Measurements from ENCODE around the gene TRAF3.
"Not testable (repeated sequence)": the region's sequence is repeated elsewhere in the genome, so short reads cannot be mapped to it uniquely, and the experiment has no call there.

The TRAF3 gene

DNA sequence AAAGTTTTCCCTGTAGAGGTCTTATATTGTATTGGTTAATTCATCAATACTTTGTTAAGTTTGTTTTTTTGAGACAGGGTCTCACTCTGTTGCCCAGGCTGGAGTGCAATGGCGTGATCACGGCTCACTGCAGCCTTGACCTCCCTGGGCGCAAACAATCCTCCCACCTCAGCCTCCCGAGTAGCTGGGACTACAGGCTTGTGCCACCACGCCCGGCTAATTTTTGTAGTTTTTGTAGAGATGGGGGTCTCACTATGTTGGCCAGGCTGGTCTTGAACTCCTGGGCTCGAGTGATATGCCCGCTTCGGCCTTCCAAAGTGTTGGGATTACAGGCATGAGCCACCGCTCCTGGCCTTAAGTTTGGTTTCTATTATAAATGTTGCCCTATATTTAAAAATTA, 149.6 kb downstream of the TRAF3 start:
- DNase-seq (ENCODE audit: low read depth), result not testable (repeated sequence)

DNA sequence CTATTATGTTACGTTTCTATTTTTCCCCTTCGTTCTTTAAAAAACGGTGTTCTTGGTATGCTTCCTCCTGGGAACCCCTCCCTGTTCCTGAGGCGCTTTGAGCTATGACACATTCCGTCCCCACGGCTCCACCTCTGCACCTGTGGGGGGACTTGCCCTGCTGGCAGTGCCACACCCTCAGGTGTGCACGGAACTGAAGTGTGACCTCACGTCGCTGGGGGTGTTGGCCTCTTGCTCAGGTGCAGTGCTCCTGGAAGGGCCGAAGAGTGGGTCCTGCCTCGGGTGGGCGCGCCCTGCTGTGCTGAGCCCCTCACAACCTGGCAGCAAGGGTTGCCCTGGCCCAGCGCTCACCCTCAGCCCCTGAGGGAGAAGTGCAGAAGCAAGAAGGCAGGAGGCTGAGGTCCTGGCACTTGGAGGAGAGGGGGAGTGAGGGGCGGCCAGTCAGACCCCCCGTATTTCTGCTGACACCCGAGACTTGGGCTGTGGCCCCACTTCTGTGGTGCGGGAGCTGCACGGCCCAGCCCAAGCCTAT, 150.2 kb downstream of the TRAF3 start:
- no peaks in the 10 kb centered on the region for H3K9me3 ChIP-seq (ENCODE audit: control insufficient read depth, low read length)
- no peak for DNase-seq (ENCODE audit: low read depth)
- peaks cover 5% of the 10 kb centered on the region for H3K4me1 ChIP-seq (ENCODE audit: control insufficient read depth, insufficient read depth, low read length)
- peaks cover 31% of the 10 kb centered on the region for H3K27me3 ChIP-seq (replicated peaks; ENCODE audit: control insufficient read depth, insufficient read depth, low read length)
- H3K4me3 ChIP-seq (ENCODE audit: low read length), result no peak overlapping the region
- no peaks in the 10 kb centered on the region for H3K36me3 ChIP-seq (ENCODE audit: control insufficient read depth, insufficient read depth, low read length, severe bottlenecking)
- H3K9ac ChIP-seq (ENCODE audit: low read length), result no peak overlapping the region

More for the DNA sequence above, 149.6 kb downstream of the TRAF3 start:
- not testable (repeated sequence) for H3K9me3 ChIP-seq (ENCODE audit: control insufficient read depth, low read length); H3K9ac ChIP-seq (ENCODE audit: low read length); H3K4me3 ChIP-seq (ENCODE audit: low read length); H3K4me1 ChIP-seq (ENCODE audit: control insufficient read depth, insufficient read depth, low read length); H3K36me3 ChIP-seq (ENCODE audit: control insufficient read depth, insufficient read depth, low read length, severe bottlenecking)
- peaks cover 31% of the 10 kb centered on the region for H3K27me3 ChIP-seq (replicated peaks; ENCODE audit: control insufficient read depth, insufficient read depth, low read length)

- H3K4me1 ChIP-seq (ENCODE audit: control insufficient read depth, insufficient read depth, low read length), result peaks cover 3% of the 10 kb centered on the region
- H3K36me3 ChIP-seq (ENCODE audit: control insufficient read depth, insufficient read depth, low read length, severe bottlenecking), result peaks cover 1% of the 10 kb centered on the region
- H3K9me3 ChIP-seq (ENCODE audit: control insufficient read depth, low read length), result no peaks in the 10 kb centered on the region
- H3K27me3 ChIP-seq (replicated peaks; ENCODE audit: control insufficient read depth, insufficient read depth, low read length), result peaks cover 29% of the 10 kb centered on the region
- H3K4me3 ChIP-seq (ENCODE audit: low read length), result no peak overlapping the region
- no peak for DNase-seq (ENCODE audit: low read depth)
- no peak overlapping the region for H3K9ac ChIP-seq (ENCODE audit: low read length)
Measured at GRCh38 chr14:102927878-102928411, 150.7 kb downstream of the TRAF3 start.

DNA sequence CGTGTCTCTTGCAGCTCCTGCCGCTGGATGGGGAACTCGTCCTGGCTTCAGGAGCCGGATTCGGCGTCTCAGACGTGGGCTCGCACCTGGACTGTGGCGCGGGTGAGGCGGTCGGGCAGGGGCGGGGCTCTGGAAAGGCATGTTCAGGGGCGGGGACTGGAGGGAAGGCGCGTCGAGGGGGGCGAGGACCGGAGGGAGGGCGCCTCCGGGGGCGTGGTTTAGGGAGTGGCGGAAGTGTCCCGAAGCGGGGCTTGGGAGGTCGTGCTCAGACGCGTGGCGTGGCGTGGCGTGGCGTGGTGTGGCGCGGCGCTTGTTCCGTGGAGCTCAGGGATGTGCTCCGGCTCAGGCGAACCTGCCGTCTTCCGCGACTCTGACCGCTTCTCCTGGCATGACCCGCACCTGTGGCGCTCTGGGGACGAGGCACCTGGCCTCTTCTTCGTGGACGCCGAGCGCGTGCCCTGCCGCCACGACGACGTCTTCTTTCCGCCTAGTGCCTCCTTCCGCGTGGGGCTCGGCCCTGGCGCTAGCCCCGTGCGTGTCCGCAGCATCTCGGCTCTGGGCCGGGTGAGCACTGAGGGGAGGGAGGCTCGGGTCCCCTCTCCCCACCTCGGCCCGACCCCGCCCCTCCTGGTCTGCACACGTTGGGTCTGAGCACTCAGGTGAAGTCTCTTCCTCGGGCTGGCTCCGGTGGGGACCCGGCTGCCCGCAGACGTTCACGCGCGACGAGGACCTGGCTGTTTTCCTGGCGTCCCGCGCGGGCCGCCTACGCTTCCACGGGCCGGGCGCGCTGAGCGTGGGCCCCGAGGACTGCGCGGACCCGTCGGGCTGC, 151.4 kb downstream of the TRAF3 start:
- H3K9me3 ChIP-seq (ENCODE audit: control insufficient read depth, low read length), result no peaks in the 10 kb centered on the region
- H3K9ac ChIP-seq (ENCODE audit: low read length), result no peak overlapping the region
- DNase-seq (ENCODE audit: low read depth), result peak; percentile 60
- peak overlapping the region; percentile 50 for H3K4me3 ChIP-seq (ENCODE audit: low read length)
- H3K27me3 ChIP-seq (replicated peaks; ENCODE audit: control insufficient read depth, insufficient read depth, low read length), result peaks cover 23% of the 10 kb centered on the region
- H3K36me3 ChIP-seq (ENCODE audit: control insufficient read depth, insufficient read depth, low read length, severe bottlenecking), result peaks cover 8% of the 10 kb centered on the region
- peaks cover 3% of the 10 kb centered on the region for H3K4me1 ChIP-seq (ENCODE audit: control insufficient read depth, insufficient read depth, low read length)

GRCh38 chr14:102929241-102930137, 152.2 kb downstream of the TRAF3 start:
- H3K4me1 ChIP-seq (ENCODE audit: control insufficient read depth, insufficient read depth, low read length), result peaks cover 3% of the 10 kb centered on the region
- H3K4me3 ChIP-seq (ENCODE audit: low read length), result peak overlapping the region; percentile 41
- peak; percentile 38 for DNase-seq (ENCODE audit: low read depth)
- H3K27me3 ChIP-seq (replicated peaks; ENCODE audit: control insufficient read depth, insufficient read depth, low read length), result peaks cover 14% of the 10 kb centered on the region
- H3K9ac ChIP-seq (ENCODE audit: low read length), result no peak overlapping the region
- peaks cover 11% of the 10 kb centered on the region for H3K36me3 ChIP-seq (ENCODE audit: control insufficient read depth, insufficient read depth, low read length, severe bottlenecking)
- no peaks in the 10 kb centered on the region for H3K9me3 ChIP-seq (ENCODE audit: control insufficient read depth, low read length)

GRCh38 chr14:102930138-102930752, 153.0 kb downstream of the TRAF3 start:
- peaks cover 12% of the 10 kb centered on the region for H3K27me3 ChIP-seq (replicated peaks; ENCODE audit: control insufficient read depth, insufficient read depth, low read length)
- peaks cover 3% of the 10 kb centered on the region for H3K4me1 ChIP-seq (ENCODE audit: control insufficient read depth, insufficient read depth, low read length)
- H3K9ac ChIP-seq (ENCODE audit: low read length), result no peak overlapping the region
- DNase-seq (ENCODE audit: low read depth), result peak; percentile 17
- peaks cover 11% of the 10 kb centered on the region for H3K36me3 ChIP-seq (ENCODE audit: control insufficient read depth, insufficient read depth, low read length, severe bottlenecking)
- no peaks in the 10 kb centered on the region for H3K9me3 ChIP-seq (ENCODE audit: control insufficient read depth, low read length)
- H3K4me3 ChIP-seq (ENCODE audit: low read length), result no peak overlapping the region

GRCh38 chr14:102930753-102931579, 153.7 kb downstream of the TRAF3 start:
- no peak for DNase-seq (ENCODE audit: low read depth)
- H3K4me3 ChIP-seq (ENCODE audit: low read length), result no peak overlapping the region
- peaks cover 14% of the 10 kb centered on the region for H3K36me3 ChIP-seq (ENCODE audit: control insufficient read depth, insufficient read depth, low read length, severe bottlenecking)
- H3K9ac ChIP-seq (ENCODE audit: low read length), result no peak overlapping the region
- H3K4me1 ChIP-seq (ENCODE audit: control insufficient read depth, insufficient read depth, low read length), result peaks cover 3% of the 10 kb centered on the region
- peaks cover 9% of the 10 kb centered on the region for H3K27me3 ChIP-seq (replicated peaks; ENCODE audit: control insufficient read depth, insufficient read depth, low read length)
- no peaks in the 10 kb centered on the region for H3K9me3 ChIP-seq (ENCODE audit: control insufficient read depth, low read length)

DNA sequence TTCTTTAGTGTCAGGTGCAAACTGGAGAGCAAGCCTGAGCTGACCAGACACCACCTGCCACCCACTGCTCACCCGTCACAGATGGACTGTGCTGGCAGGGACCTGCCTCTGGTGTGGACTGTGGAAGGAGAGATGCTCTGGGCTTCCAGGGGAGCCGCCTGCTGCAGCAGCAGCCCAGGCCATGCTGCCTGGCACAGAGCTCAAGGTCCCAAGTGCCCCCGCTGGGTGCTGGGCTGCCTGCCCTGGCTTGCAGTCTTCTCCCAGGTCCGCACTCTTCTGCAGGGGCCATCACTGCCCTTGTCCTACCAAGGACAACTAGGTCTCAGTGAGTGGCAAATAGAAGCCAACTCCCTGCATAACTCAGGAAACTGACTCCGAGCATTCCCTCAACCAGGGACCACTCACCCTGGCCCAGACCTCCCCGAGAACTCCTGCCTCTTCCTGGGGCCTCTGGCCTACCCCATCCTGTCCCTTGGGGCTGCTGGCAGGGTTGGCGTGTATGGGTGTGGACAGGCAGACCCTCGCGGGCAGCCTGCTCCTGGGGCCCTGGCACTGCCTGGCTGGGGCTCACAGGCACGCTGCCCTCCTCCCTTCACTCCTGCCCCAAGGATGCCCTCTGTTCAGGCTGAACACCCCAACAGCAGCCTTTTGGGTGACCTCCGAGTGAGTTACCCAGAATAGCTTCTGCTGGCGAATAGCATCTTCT, 154.5 kb downstream of the TRAF3 start:
- DNase-seq (ENCODE audit: low read depth), result no peak
- Histone ChIP-seq H3K9ac (ENCODE audit: low read length) (no peak overlapping the region), H3K27me3 (replicated peaks; ENCODE audit: control insufficient read depth, insufficient read depth, low read length) (peaks cover 5% of the 10 kb centered on the region), H3K4me1 (ENCODE audit: control insufficient read depth, insufficient read depth, low read length) (peaks cover 3% of the 10 kb centered on the region), H3K4me3 (ENCODE audit: low read length) (no peak overlapping the region), H3K36me3 (ENCODE audit: control insufficient read depth, insufficient read depth, low read length, severe bottlenecking) (peaks cover 22% of the 10 kb centered on the region), H3K9me3 (ENCODE audit: control insufficient read depth, low read length) (no peaks in the 10 kb centered on the region)

- Histone ChIP-seq H3K4me1 (ENCODE audit: control insufficient read depth, insufficient read depth, low read length) (peaks cover 3% of the 10 kb centered on the region), H3K9me3 (ENCODE audit: control insufficient read depth, low read length) (no peaks in the 10 kb centered on the region), H3K36me3 (ENCODE audit: control insufficient read depth, insufficient read depth, low read length, severe bottlenecking) (peaks cover 31% of the 10 kb centered on the region), H3K9ac (ENCODE audit: low read length) (no peak overlapping the region), H3K4me3 (ENCODE audit: low read length) (no peak overlapping the region), H3K27me3 (replicated peaks; ENCODE audit: control insufficient read depth, insufficient read depth, low read length) (peaks cover 5% of the 10 kb centered on the region)
- DNase-seq (ENCODE audit: low read depth), result no peak
Measured at GRCh38 chr14:102932484-102933248, 155.4 kb downstream of the TRAF3 start.
